Activated gamma-delta T cell treated with Interleukin-2 at 50 U/mL for 16 hours (primary cell): Measurements from ENCODE around the gene SMAP2.
"Not testable (repeated sequence)": the region's sequence is repeated elsewhere in the genome, so short reads cannot be mapped to it uniquely, and the experiment has no call there.

Experiments used
- DNase-seq: peaks from one replicate; pipeline ENCODE4 v3.0.0-alpha.2; 2020

The SMAP2 gene

GRCh38 chr1:40372658-40373322, 737 bp upstream of the SMAP2 start:
- DNase-seq = no peak

GRCh38 chr1:40377512-40377911, 4.0 kb downstream of the SMAP2 start:
- no peak for DNase-seq

- no peak for DNase-seq
Observed at GRCh38 chr1:40379785-40380452, 6.4 kb downstream of the SMAP2 start.

GRCh38 chr1:40380817-40381216, 7.3 kb downstream of the SMAP2 start:
- DNase-seq = no peak

GRCh38 chr1:40381268-40382107, 8.0 kb downstream of the SMAP2 start:
- no peak for DNase-seq

- no peak for DNase-seq
Observed at GRCh38 chr1:40382108-40382460, 8.6 kb downstream of the SMAP2 start.

- DNase-seq = no peak
Observed at GRCh38 chr1:40382601-40383000, 9.1 kb downstream of the SMAP2 start.

- DNase-seq = no peak
Observed at GRCh38 chr1:40383095-40383487, 9.6 kb downstream of the SMAP2 start.

GRCh38 chr1:40383488-40384412, 10.2 kb downstream of the SMAP2 start:
- DNase-seq = no peak

GRCh38 chr1:40384413-40384762, 10.9 kb downstream of the SMAP2 start:
- DNase-seq = no peak

- DNase-seq = no peak
Observed at GRCh38 chr1:40384887-40385286, 11.4 kb downstream of the SMAP2 start.

- peak; percentile 47 for DNase-seq
Observed at GRCh38 chr1:40385437-40386358, 12.2 kb downstream of the SMAP2 start.

- DNase-seq = no peak
Observed at GRCh38 chr1:40386359-40386723, 12.8 kb downstream of the SMAP2 start.

- no peak for DNase-seq
Observed at GRCh38 chr1:40386796-40387195, 13.3 kb downstream of the SMAP2 start.

GRCh38 chr1:40387381-40388306, 14.1 kb downstream of the SMAP2 start:
- DNase-seq = not testable (repeated sequence)

GRCh38 chr1:40388456-40389321, 15.2 kb downstream of the SMAP2 start:
- DNase-seq = not testable (repeated sequence)

GRCh38 chr1:40389322-40389803, 15.8 kb downstream of the SMAP2 start:
- no peak for DNase-seq

GRCh38 chr1:40389871-40390560, 16.5 kb downstream of the SMAP2 start:
- DNase-seq = no peak

GRCh38 chr1:40390857-40391256, 17.3 kb downstream of the SMAP2 start:
- no peak for DNase-seq
